ENCODE measurements around the gene GBP5. TPM values are rescaled to one million over a fixed set of nuclear protein-coding genes. Genes with fewer than 3 reads are reported as not detected.

Gene GBP5
- total RNA-seq, 1 donor from 2014 or later: 9.6 TPM

DNA sequence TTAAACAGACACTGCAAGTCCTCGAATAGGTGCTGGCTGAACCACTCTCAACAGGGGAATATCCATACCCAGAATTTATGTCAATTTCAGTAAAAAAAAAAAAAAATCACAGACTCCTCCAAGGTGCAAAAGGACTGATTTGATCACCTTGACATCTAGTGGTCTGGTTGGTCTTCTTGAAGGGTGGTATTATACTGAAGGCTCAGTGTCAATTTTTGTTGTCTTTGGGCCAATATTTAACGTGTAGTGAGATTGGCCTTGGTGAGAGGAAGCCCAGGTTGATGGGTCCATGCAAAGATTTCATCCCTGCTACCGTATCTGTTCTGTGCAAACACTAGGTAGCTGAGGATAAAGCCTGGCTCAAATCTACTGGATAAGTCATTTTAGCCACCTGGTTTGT, 4.0 kb upstream of the GBP5 start:
- TF ChIP-seq, protein P1, sequence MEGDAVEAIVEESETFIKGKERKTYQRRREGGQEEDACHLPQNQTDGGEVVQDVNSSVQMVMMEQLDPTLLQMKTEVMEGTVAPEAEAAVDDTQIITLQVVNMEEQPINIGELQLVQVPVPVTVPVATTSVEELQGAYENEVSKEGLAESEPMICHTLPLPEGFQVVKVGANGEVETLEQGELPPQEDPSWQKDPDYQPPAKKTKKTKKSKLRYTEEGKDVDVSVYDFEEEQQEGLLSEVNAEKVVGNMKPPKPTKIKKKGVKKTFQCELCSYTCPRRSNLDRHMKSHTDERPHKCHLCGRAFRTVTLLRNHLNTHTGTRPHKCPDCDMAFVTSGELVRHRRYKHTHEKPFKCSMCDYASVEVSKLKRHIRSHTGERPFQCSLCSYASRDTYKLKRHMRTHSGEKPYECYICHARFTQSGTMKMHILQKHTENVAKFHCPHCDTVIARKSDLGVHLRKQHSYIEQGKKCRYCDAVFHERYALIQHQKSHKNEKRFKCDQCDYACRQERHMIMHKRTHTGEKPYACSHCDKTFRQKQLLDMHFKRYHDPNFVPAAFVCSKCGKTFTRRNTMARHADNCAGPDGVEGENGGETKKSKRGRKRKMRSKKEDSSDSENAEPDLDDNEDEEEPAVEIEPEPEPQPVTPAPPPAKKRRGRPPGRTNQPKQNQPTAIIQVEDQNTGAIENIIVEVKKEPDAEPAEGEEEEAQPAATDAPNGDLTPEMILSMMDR (IDR thresholded peaks at IDR 0.05): peak; percentile 33
- Histone ChIP-seq H3K4me1 (peaks cover 13% of the 10 kb centered on the region), H3K9me3 (no peaks in the 10 kb centered on the region), H3K36me3 (no peaks in the 10 kb centered on the region), H3K27me3 (ENCODE audit: low read depth) (no peaks in the 10 kb centered on the region), H3K27ac (no peak overlapping the region), H3K4me3 (no peak overlapping the region)
- DNase-seq (no peak), ATAC-seq (no peak)
- intact Hi-C loops (cut with DNase I): no loop called here

DNA sequence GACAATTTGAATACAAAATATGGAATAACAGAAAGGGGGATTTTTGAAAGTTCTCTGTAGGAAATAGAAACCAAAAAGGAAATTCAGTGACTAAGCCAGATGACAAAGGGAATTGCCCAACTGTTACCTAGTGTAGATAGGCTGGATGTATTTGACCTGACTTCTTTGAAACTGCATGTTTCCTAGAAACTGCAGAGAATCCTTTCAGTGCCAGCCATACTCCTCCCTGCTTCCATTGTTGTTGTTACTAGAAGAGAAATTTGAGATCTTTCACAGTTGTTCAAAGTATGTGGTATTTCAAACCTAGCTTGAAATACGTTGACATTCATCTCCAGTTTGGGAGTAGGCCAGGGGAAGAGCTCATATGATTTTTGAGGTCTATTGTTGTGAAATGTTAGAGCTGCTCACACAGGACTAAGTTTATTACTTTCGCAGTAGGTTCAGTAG, 1.8 kb upstream of the GBP5 start:
- Histone ChIP-seq H3K27me3 (ENCODE audit: low read depth) (no peaks in the 10 kb centered on the region), H3K9me3 (no peaks in the 10 kb centered on the region), H3K4me1 (peaks cover 24% of the 10 kb centered on the region), H3K27ac (no peak overlapping the region), H3K36me3 (no peaks in the 10 kb centered on the region), H3K4me3 (no peak overlapping the region)
- no peak for DNase-seq
- ATAC-seq: peak in 1 of 2 donors; percentile 43
- intact Hi-C loops (cut with DNase I): no loop called here
- TF ChIP-seq, protein P1 (IDR thresholded peaks at IDR 0.05): no peak

DNA sequence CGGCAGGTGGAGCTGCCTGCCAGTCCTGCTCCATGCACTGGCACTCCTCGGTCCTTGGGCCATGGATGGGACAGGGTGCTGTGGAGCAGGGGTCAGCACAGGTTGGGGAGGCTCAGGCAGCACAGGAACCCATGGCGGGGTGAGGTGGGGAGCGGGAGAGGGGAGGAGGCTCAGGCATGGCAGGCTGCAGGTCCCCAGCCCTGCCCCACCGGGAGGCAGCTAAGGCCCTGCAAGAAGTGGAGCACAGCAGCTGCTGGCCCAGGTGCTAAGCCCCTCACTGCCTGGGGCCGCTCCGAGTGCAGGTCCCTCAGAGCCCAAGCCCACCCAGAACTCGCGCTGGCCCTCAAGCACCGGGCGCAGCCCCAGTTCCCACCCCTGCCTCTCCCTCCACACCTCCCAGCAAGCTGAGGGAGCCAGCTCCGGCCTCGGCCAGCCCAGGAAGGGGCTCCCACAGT, 691 bp upstream of the GBP5 start:
- intact Hi-C loops (cut with DNase I): no loop called here
- H3K27me3 ChIP-seq (ENCODE audit: low read depth): no peaks in the 10 kb centered on the region
- no peak for DNase-seq
- no peak overlapping the region for H3K27ac ChIP-seq
- TF ChIP-seq, protein P1 (IDR thresholded peaks at IDR 0.05): no peak
- H3K4me1 ChIP-seq: peaks cover 21% of the 10 kb centered on the region
- H3K9me3 ChIP-seq: no peaks in the 10 kb centered on the region
- H3K4me3 ChIP-seq: no peak overlapping the region
- H3K36me3 ChIP-seq: no peaks in the 10 kb centered on the region
- no peak for ATAC-seq

DNA sequence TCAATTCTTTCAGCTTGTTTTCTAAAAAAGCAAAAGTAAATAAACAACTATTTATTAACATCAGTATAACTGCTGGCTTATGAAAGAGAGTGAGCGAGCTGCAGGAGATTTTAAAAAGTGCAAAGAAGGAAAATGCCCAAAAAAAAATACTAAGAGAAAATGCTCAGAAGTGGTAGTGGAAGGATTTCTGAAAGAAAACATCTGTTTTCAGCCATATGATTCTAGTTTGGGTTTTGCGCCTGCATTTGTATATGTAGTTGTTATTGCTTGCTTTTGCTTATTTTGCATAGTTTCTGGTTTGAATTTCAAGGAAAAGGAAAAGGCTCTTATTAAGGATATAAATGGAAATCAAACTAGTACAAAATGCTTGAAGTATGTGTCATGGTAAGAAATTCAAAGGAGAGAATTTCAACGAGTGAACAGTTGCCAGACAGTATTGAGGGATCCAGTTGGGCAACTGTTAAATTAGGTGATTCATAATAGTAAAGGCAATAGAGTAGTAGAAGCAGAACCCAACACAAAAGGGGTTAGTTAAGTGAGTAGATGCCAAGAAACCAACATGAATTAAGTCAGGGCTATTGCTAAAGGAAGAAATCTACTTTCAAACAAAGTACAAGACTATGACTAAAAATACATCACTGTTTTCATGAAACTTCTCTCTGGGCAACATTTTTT, 1.2 kb downstream of the GBP5 start:
- TF ChIP-seq, protein P1 (IDR thresholded peaks at IDR 0.05): no peak
- ATAC-seq (peak in 1 of 2 donors; percentile 55), DNase-seq (no peak)
- Histone ChIP-seq H3K4me1 (peaks cover 21% of the 10 kb centered on the region), H3K4me3 (peak overlapping the region; percentile 41), H3K36me3 (no peaks in the 10 kb centered on the region), H3K9me3 (no peaks in the 10 kb centered on the region), H3K27ac (no peak overlapping the region), H3K27me3 (ENCODE audit: low read depth) (no peaks in the 10 kb centered on the region)
- intact Hi-C loops (cut with DNase I): no loop called here

DNA sequence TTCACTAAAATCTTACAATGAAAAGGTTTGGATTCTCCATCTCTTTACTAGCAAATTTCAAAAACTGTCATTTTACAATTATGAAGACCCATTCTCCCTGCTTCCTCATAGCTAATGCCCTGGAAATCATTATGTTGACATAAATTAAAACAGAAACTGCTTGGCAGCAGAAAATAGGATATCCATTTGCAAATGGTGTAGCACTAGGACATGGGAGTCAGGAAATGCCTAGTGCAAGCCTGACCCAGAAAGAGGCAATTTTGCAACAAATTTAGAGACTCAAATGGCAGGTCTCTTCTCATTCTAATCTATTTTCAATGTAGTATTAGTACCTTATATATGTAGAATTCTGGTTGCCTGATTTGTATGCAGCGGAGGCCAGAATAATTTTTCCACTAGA, 2.2 kb downstream of the GBP5 start:
- Histone ChIP-seq H3K4me3 (peak overlapping the region; percentile 41), H3K27me3 (ENCODE audit: low read depth) (no peaks in the 10 kb centered on the region), H3K4me1 (peaks cover 21% of the 10 kb centered on the region), H3K27ac (no peak overlapping the region), H3K36me3 (no peaks in the 10 kb centered on the region), H3K9me3 (no peaks in the 10 kb centered on the region)
- TF ChIP-seq, protein P1 (IDR thresholded peaks at IDR 0.05): no peak
- DNase-seq (no peak), ATAC-seq (no peak)
- intact Hi-C loops (cut with DNase I): no loop called here

Data from lower lobe of right lung (tissue), 2 donors.